Heart right ventricle (tissue), 16 donors: Measurements from ENCODE around the gene SCT. TPM values are rescaled to one million over a fixed set of nuclear protein-coding genes. Genes with fewer than 3 reads are reported as not detected.

Experiments used
- ATAC-seq, 8 donors: fragments of 200-7000 bp; cut with Tn5 transposase; one replicate each; pipeline ENCODE4 v1.9.1; 2020; ENCODE audit warnings: mild to moderate bottlenecking in 8 of 8, moderate library complexity in 8 of 8, moderate number of reproducible peaks in 1 of 8
- DNase-seq, 2 donors: peaks; one replicate each; pipeline ENCODE4 v3.0.0-alpha.2; 2020
- H3K27ac ChIP-seq, 10 donors: fragments of 200-600 bp; sonication (generic) in 2 of 10; one replicate each; pipeline versions ENCODE4 v1.5.0 to v1.8.0; 2020 to 2022; ENCODE audit warnings: mild to moderate bottlenecking in 3 of 10
- H3K27me3 ChIP-seq, 7 donors: fragments of 200-600 bp; one replicate each; pipeline ENCODE4 v1.8.0; 2021 to 2022; ENCODE audit warnings: mild to moderate bottlenecking in 2 of 7
- H3K36me3 ChIP-seq, 9 donors: fragments of 200-600 bp; sonication (generic) in 1 of 9; one replicate each; pipeline versions ENCODE4 v1.5.0 to v1.8.0; 2020 to 2022; ENCODE audit warnings: mild to moderate bottlenecking in 2 of 9
- H3K4me1 ChIP-seq, 9 donors: fragments of 200-600 bp; sonication (generic) in 1 of 9; one replicate each; pipeline versions ENCODE4 v1.5.0 to v1.8.0; 2020 to 2022; ENCODE audit warnings: mild to moderate bottlenecking in 4 of 9
- H3K4me3 ChIP-seq, 10 donors: fragments of 200-600 bp; sonication (generic) in 2 of 10; one replicate each; pipeline versions ENCODE4 v1.5.0 to v1.8.0; 2020 to 2022; ENCODE audit warnings: mild to moderate bottlenecking in 7 of 10, moderate library complexity in 2 of 10
- H3K9me3 ChIP-seq, 11 donors: fragments of 200-600 bp in 10 of 11; sonication (generic) in 2 of 11; one replicate each; pipeline versions ENCODE4 v1.5.0 to v1.8.0; 2013 to 2022; ENCODE audit warnings: mild to moderate bottlenecking in 2 of 11, control low read depth in 1 of 11, moderate library complexity in 1 of 11
- CTCF ChIP-seq, 9 donors: fragments of 200-600 bp; sonication (generic) in 2 of 9; IDR thresholded peaks; one replicate each; pipeline versions ENCODE4 v1.5.0 to v1.8.0; 2021 to 2022; ENCODE audit warnings: antibody characterized with exemption in 9 of 9, mild to moderate bottlenecking in 5 of 9, moderate library complexity in 1 of 9
- WGBS, 2 donors: extraction: QIAGEN DNeasy Blood & Tissue Kit; methylation state at CpG; one replicate each; pipeline ENCODE4 v1.1.7; 2013; ENCODE audit warnings: inconsistent platforms in 1 of 2; 5-methylcytosine and 5-hydroxymethylcytosine counted together
- intact Hi-C, 10 donors: fragments of 100-400 bp; cut with DNase I; formaldehyde crosslinking; loops; one replicate each; pipeline versions ENCODE4 v1.11.1 to v1.14.2; 2022
- polyA plus RNA-seq, 2 donors: library from polyadenylated mRNA; stranded (reverse); fragments of 200-250 nt; gene quantifications; one replicate each; pipeline ENCODE4 v1.2.3, GENCODE V29; 2013
- total RNA-seq, 10 donors: library from RNA; stranded (reverse); fragmentation: NEBNext Ultra II Directional in 3 of 10; extraction: Animal tissue kit (Norgen Biotek cat#: 25700) in 3 of 10; gene quantifications; one replicate each; pipeline versions ENCODE4 v1.2.1 to v1.2.4, GENCODE V29; 2021 to 2023
- donor health status: Arrhythmogenic right ventricular cardiomyopathy.
- donor health status: ischemic (EF 13 %, LVEDD 7.1; RV severe dilation, severe dysfunction).
- donor health status: healthy with polysubstance abuse.
- donor health status: DM: no; HTN: yes; CAD: no.
- donor health status: DM: no; HTN: no; CAD: no.
- donor health status: ischemic (EF 25% LVEDD 6.9; RV normal size, moderate dysfunction).
- donor health status: ischemic (EF 25% LVEDD 5.7; RV mildly dilated, moderate dysfunction).
- donor health status: healthy.
- donor health status: DM: yes; HTN: yes; CAD: no.
- donor health status: Ischemic cardiomyopathy.
- donor health status: ischemic (EF 35%, LVEDD 5.7; RV mildly dilated, moderate dysfunction).
- donor health status: nonischemic (EF 11% LVEDD 7.7; RV severe dilation, severe dysfunction).
- donor health status: DM: yes; HTN: yes; CAD: no.
- donor health status: PGD.
- donor health status: ischemic (EF 29% LVEDD 5.4; RV normal size, mild dysfunction).
- donor health status: nonischemic (EF 23%, LVEDD 6.1; RV moderate dilation, normal function).

The SCT gene
- total and polyA plus RNA-seq, 12 donors = 0.64 to 2.0 (median 1.00) TPM; not detected in 8

DNA sequence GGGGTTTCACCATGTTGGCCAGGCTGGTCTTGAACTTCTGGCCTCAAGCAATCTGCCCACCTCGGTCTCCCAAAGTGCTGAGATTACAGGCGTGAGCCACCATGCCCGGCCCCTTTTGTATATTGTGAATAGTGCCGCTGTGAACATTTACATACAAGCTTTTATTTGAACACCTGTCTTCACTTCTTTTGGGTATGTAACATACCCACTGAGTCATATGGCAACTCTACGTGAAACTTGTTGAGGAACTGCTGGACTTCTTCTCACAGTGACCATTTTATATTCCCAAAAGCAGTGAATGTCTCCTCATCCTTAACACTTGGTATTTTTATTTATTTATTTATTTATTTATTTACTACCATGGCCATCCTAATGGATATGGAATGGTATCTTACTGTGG, 3.9 kb upstream of the SCT start:
- no peak overlapping the region for H3K27ac ChIP-seq
- DNase-seq (no peak), ATAC-seq (no peak)
- no peaks in the 10 kb centered on the region for H3K36me3 ChIP-seq
- H3K9me3 ChIP-seq = no peaks in the 10 kb centered on the region
- peaks cover 0 to 24% (median 9%) of the 10 kb centered on the region in 7 donors for H3K27me3 ChIP-seq
- 96 to 98% methylated on average over 5 of the region's 5 CpGs for WGBS, 2 donors
- no peak overlapping the region for H3K4me3 ChIP-seq
- TF ChIP-seq CTCF (IDR thresholded peaks at IDR 0.05) = no peak
- peaks cover 0 to 12% (median 4%) of the 10 kb centered on the region in 9 donors for H3K4me1 ChIP-seq
- intact Hi-C loops = no loop called here

DNA sequence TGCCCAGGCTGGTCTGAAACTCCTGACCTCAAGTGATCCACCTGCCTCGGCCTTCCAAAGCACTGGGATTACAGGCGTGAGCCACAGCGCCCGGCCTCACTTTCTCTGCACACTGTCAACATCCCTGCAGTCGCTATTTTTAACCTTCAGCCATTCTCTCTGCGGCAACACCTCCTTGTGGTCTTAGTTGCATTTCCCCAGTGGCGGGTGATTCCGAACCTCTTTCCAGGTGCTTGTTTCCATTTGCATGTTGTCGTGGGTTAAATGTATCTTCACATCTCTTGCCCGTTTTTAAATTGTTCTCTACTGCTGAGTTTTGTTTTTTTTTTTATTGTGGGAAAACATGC, 2.2 kb upstream of the SCT start:
- intact Hi-C loops = loop anchor here in 1 of 10 donors (10.0 kb wide), 1 partner anchor 94 kb away; the partner anchor contains the start of genes HRAS and LRRC56
- peak in 5 of 9 donors; percentile 21 to 51 (median 48) for TF ChIP-seq CTCF (IDR thresholded peaks at IDR 0.05)
- no peak overlapping the region for H3K4me3 ChIP-seq
- DNase-seq (no peak), ATAC-seq (peak in 7 of 8 donors; percentile 40 to 76 (median 56))
- H3K27ac ChIP-seq = peak overlapping the region in 1 of 10 donors; percentile 25
- no peaks in the 10 kb centered on the region for H3K9me3 ChIP-seq
- peaks cover 0 to 39% (median 22%) of the 10 kb centered on the region in 7 donors for H3K27me3 ChIP-seq
- WGBS, 2 donors = 23 to 40% methylated on average over 10 of the region's 10 CpGs
- H3K36me3 ChIP-seq = no peaks in the 10 kb centered on the region
- peaks cover 0 to 12% (median 4%) of the 10 kb centered on the region in 9 donors for H3K4me1 ChIP-seq

DNA sequence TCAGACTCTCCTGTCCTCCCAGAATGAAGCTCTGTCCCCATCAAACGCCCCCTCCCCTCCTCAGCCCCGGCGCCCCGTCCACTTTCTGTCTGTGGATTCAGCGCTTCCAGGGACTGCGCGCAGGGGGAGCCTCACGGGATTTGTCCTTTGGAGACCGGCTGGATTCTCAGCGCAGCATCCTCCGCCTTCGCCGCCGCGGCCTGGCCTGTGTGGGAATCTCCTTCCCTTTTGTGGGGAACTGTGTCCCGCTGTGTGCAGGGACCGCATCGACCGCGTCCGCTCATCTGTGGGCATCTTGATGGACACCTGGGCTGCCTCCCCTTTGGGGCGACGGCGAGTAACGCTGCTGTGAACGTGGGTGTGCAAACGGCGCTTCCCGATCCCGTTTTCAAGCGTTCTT, 1.1 kb upstream of the SCT start:
- 94% methylated on average over 31 of the region's 31 CpGs for WGBS, 2 donors
- H3K36me3 ChIP-seq = no peaks in the 10 kb centered on the region
- H3K4me1 ChIP-seq = peaks cover 0 to 12% (median 4%) of the 10 kb centered on the region in 9 donors
- no peak overlapping the region for H3K4me3 ChIP-seq
- intact Hi-C loops = loop anchor here in 1 of 10 donors (10.0 kb wide), 1 partner anchor 93 kb away; the partner anchor contains the start of genes HRAS and LRRC56
- no peaks in the 10 kb centered on the region for H3K9me3 ChIP-seq
- H3K27ac ChIP-seq = no peak overlapping the region
- no peak for TF ChIP-seq CTCF (IDR thresholded peaks at IDR 0.05)
- ATAC-seq (no peak), DNase-seq (no peak)
- peaks cover 0 to 39% (median 24%) of the 10 kb centered on the region in 7 donors for H3K27me3 ChIP-seq

DNA sequence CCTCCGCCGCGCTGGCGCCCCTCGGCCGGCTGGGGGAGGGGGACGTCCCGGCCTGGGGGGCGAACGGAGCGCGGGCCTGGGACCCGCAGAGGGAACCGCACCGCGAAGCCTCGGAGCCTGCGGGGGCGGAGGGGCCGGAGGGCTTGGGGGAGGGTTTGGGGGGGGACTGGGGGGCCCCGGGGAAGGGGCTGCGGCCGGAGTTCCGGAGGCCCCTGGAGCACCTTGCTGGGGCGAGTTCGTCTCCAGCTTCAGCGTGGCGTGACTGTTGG, 261 bp upstream of the SCT start:
- ATAC-seq = no peak
- DNase-seq = no peak
- 21 to 26% methylated on average over 23 to 28 of the region's 28 CpGs for WGBS, 2 donors
- intact Hi-C loops = loop anchor here in 1 of 10 donors (10.0 kb wide), 1 partner anchor 92 kb away; the partner anchor contains the start of genes HRAS and LRRC56
- H3K27me3 ChIP-seq = peaks cover 0 to 39% (median 24%) of the 10 kb centered on the region in 7 donors
- no peak for TF ChIP-seq CTCF (IDR thresholded peaks at IDR 0.05)
- H3K36me3 ChIP-seq = peaks cover 0 to 5% (median 0%) of the 10 kb centered on the region in 9 donors
- peaks cover 0 to 12% (median 4%) of the 10 kb centered on the region in 9 donors for H3K4me1 ChIP-seq
- no peak overlapping the region for H3K27ac ChIP-seq
- no peaks in the 10 kb centered on the region for H3K9me3 ChIP-seq
- no peak overlapping the region for H3K4me3 ChIP-seq
